NCI-H524 (cell line): ENCODE measurements around the gene RAPGEF5.
"Not testable (repeated sequence)": the region's sequence is repeated elsewhere in the genome, so short reads cannot be mapped to it uniquely, and the experiment has no call there.

Source experiments
- DNase-seq, 2 experiments: peaks; one replicate each; lab custom pipeline; 2025; lab: John Stamatoyannopoulos, UW

Gene RAPGEF5

DNA sequence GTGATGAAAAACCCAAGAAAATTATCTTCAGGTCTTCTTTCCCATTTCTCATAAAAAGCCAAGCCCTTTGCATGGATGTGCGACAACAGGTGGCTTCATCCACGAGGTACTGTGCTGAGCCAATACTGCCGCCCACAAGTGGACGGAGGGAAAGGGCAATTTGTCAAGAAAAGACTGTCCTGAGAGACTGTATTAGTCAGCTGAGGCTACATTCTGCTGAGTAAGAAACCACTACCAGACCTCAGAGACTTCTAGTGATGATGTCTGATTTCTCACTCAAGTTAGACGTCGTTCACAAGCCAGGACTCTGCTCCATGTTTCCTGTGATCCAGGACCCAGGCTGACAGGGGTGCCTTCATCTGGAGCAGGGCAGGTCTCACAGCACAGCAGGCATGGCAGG, 239.7 kb downstream of the RAPGEF5 start:
- DNase-seq = no peak

- DNase-seq = no peak
Measured at GRCh38 chr7:22116451-22117030, 240.4 kb downstream of the RAPGEF5 start.

DNA sequence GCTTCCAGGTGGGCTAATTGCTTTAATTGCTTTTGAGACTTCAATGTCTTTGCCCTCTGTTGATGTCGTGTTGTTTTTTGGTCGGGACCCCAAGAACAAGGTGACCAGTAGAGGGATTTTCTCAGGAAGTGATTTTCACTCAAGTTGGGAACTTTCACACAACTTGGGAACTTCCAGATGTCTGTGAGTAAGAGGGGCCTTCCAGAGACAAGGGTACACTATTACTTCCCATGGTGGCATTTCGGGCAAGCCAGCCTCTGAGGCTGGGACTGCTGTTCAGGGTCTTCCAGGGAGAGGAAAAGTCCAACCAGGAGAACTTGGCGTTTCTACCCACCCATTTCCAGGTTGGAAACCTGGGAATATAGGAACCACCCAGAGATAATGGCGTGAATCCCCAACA, 241.3 kb downstream of the RAPGEF5 start:
- DNase-seq = no peak

DNA sequence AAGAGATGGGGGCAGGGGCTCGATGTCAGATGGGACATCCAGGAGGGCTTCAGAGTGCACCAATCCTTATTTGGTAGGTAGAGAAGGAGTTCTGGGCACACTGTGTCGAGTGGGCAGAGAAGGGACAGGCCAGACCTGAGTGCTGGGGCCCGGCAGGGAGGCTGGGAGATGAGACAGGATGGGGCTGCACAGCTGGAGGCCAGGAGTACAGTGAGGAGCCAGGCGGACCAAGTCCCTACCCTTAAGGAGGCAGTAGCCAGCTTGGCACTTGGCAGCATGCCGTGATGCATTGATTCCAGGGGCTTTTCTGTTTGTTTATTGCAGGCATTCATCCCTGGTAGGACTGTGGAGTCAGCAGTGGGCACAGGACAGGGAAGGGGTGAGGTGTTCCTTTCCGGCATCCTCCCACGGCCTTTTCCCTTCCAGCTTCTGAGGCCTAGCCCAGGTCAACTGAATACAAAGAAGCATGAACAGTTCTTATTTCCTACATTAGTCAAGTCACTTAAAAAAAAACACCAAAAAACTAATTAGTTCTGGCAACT, 242.4 kb downstream of the RAPGEF5 start:
- no peak for DNase-seq

- DNase-seq = no peak
Measured at GRCh38 chr7:22113041-22113440, 243.9 kb downstream of the RAPGEF5 start.

GRCh38 chr7:22111661-22112060, 245.3 kb downstream of the RAPGEF5 start:
- DNase-seq = no peak

- peak in 1 of 2 experiments; percentile 9 for DNase-seq
Measured at GRCh38 chr7:22110881-22111280, 246.1 kb downstream of the RAPGEF5 start.

GRCh38 chr7:22110227-22110839, 246.6 kb downstream of the RAPGEF5 start:
- peak; percentile 57 to 81 for DNase-seq

GRCh38 chr7:22109761-22110160, 247.2 kb downstream of the RAPGEF5 start:
- DNase-seq = peak in 1 of 2 experiments; percentile 30

DNA sequence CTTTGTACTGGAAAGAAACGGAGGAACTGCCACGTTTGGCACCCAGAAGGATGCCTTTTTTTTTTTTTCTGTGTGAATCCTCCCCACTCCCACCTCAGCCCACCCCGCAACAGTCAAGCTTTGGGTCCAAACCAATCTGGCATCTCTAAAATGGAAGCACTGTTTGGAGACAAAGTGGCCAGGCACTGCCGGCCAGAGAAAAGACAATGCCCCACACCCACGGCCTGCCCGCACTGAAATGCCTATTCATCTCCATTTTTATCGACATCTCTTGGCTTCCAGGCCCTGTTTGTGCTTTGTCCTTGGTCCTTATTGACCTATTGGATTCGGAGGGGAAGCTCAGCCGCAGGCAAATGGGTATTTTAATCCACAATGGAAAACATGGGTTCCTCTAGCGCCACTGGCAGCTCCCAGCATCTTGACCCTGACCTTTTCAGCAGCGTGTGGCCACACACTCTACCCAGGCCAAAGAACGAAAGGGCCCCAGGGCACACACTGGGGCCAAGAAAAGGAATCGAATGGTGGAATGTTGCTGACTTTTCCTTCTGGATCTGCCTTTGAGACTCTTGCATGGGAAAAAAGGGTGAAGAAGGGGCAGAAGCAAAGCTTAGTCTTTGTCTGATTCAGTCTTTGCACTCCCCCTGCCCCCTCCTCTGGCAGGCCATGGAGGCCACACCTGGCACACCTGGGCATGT, 248.7 kb downstream of the RAPGEF5 start:
- no peak for DNase-seq

- DNase-seq = no peak
Measured at GRCh38 chr7:22105550-22105949, 251.4 kb downstream of the RAPGEF5 start.

DNA sequence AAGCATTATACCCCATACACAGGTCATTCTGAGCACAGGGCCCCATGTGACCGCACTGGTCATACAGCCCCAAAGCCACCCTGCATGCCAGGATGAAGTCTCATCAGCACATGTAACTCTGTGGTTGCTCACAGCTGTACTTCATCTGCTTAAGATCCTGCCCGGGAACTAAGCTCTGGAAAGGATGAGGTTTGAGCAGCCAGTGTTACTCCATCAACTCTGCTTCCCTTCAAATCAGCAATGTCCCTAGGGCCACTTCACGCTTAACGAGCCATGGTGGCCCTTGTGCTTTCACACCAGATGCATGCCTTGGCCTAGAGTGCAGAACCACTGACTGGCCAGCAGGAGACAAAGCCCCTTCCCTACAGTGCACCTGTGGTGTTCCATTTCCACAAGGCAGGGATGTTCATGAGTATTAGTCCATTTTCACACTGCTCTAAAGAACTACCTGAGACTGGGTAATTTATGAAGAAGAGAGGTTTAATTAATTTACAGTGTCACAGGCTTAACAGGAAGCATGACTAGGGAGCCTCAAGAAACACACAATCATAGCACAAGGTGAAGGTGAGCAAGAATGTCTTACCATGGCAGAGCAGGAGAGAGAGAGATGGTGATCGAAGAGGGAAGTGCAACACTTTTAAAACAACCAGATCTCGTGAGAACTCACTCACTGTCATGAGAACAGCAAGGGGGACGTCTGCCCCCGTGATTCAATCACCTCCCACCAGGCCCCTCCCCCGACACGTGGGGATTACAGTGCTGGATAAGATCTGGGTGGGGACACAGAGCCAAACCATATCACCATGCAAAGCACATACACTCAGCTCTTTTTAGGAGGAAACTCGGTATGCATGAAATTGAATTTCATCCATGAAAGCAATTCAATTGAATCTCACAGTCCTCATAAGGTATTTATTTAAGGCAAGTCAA, 262.3 kb downstream of the RAPGEF5 start:
- DNase-seq = peak; percentile 15 to 40

DNA sequence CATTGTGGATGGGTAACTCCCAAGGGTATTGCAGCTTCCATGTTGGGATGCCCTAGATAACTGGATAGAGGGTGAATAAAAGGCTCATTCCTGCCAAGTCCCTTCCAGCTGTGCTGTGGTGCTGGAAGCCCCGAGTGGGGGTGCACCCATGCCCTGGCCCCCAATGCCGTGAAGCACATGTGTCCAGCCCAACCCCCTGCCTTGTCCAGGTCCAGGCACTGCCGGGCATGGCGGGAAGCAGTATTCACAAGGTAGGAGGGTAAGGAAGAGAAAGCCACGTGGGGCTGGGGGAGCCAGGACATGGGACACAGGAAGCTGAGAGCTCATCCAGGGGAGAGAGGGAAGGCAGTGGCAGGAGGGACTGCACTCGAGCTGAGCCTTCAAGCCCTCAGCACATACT, 263.0 kb downstream of the RAPGEF5 start:
- no peak for DNase-seq

GRCh38 chr7:22093001-22093400, 264.0 kb downstream of the RAPGEF5 start:
- no peak for DNase-seq

DNA sequence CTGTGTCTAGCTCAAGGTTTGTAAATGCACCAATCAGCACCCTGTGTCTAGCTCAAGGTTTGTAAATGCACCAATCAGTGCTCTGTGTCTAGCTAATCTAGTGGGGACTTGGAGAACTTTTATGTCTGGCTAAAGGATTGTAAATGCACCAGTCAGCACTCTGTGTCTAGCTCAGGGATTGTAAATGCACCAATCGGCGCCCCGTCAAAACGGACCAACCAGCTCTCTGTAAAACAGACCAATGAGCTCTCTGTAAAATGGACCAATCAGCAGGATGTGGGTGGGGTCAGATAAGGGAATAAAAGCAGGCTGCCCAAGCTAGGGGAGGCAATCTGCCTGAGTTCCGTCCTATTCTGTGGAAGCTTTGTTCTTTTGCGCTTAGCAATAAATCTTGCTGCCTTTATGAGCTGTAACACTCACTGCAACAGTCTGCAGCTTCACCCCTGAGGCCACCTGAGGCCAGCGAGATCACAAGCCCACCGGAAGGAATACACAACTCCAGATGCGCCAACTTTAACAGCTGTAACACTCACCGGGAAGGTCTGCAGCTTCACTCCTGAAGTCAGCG, 265.9 kb downstream of the RAPGEF5 start:
- not testable (repeated sequence) for DNase-seq

- DNase-seq = no peak
Measured at GRCh38 chr7:22090512-22090911, 266.4 kb downstream of the RAPGEF5 start.

- no peak for DNase-seq
Measured at GRCh38 chr7:22090107-22090506, 266.8 kb downstream of the RAPGEF5 start.

GRCh38 chr7:22088827-22089226, 268.1 kb downstream of the RAPGEF5 start:
- no peak for DNase-seq

- DNase-seq = no peak
Measured at GRCh38 chr7:22087861-22088260, 269.1 kb downstream of the RAPGEF5 start.

DNA sequence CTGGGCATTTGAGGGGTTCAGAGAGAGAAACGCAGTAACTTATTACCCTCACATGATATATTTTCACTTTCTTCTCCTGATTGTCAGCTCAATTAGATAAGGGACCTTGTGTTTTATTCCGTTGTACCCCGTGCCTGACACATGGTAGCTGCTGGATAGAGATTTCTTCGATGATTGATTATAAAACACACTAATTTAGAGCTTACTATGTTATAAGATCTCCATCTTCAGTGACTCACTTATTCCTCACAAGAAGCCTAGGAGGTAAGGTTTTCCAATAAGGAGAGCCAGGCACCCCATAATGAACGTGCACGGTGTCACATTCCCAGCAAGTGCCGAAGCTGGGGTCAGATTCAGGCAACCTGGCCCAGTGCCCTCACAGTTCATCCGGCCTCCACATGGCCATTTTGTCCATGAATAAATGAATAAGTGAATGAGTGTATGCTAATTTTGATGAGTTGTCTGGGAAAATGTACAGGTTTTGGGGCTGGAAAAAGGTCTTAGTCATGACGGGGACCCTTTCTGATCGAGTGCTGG, 273.2 kb downstream of the RAPGEF5 start:
- DNase-seq = peak in 1 of 2 experiments; percentile 33
